ENCODE results near the gene ALDH1L1.

GRCh38 chr3:126070146-126070545 lies 110.2 kb downstream of the ALDH1L1 start:
- TF ChIP-seq CTCF (IDR thresholded peaks at IDR 0.05; ENCODE audit: low read length) (no peak), EZH2 (optimal IDR thresholded peaks at IDR 0.05; ENCODE audit: low read depth, low read length) (no peak)
